ENCODE results near the gene TWNK.

The TWNK gene

GRCh38 chr10:101006593-101007098 lies 19.3 kb downstream of the TWNK start:
- Histone ChIP-seq H3K4me1 (ENCODE audit: insufficient read depth, low read length, severe bottlenecking) (no peaks in the 10 kb centered on the region), H3K4me2 (ENCODE audit: low read length) (no peak overlapping the region), H3K9ac (ENCODE audit: low read length) (no peak overlapping the region), H4K20me1 (ENCODE audit: insufficient read depth, low read length) (no peaks in the 10 kb centered on the region), H3F3A (ENCODE audit: insufficient read depth, low read length) (no peaks in the 10 kb centered on the region), H3K4me3 (ENCODE audit: low read depth, low read length, poor library complexity, severe bottlenecking) (no peak overlapping the region), H3K36me3 (ENCODE audit: insufficient read depth, low read length) (no peaks in the 10 kb centered on the region), H3K9me3 (ENCODE audit: low read length) (no peaks in the 10 kb centered on the region), H3K27ac (ENCODE audit: low read depth, low read length, poor library complexity, severe bottlenecking) (no peak overlapping the region), H3K79me2 (ENCODE audit: insufficient read depth, low read length) (no peaks in the 10 kb centered on the region), H2AFZ (ENCODE audit: low read length) (no peak overlapping the region), H3K27me3 (ENCODE audit: insufficient read depth, low read length) (no peaks in the 10 kb centered on the region), H3K9me2 (ENCODE audit: low read depth, low read length) (no peaks in the 10 kb centered on the region)
- TF ChIP-seq, protein P1, sequence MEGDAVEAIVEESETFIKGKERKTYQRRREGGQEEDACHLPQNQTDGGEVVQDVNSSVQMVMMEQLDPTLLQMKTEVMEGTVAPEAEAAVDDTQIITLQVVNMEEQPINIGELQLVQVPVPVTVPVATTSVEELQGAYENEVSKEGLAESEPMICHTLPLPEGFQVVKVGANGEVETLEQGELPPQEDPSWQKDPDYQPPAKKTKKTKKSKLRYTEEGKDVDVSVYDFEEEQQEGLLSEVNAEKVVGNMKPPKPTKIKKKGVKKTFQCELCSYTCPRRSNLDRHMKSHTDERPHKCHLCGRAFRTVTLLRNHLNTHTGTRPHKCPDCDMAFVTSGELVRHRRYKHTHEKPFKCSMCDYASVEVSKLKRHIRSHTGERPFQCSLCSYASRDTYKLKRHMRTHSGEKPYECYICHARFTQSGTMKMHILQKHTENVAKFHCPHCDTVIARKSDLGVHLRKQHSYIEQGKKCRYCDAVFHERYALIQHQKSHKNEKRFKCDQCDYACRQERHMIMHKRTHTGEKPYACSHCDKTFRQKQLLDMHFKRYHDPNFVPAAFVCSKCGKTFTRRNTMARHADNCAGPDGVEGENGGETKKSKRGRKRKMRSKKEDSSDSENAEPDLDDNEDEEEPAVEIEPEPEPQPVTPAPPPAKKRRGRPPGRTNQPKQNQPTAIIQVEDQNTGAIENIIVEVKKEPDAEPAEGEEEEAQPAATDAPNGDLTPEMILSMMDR (IDR thresholded peaks at IDR 0.05; ENCODE audit: low read length) = no peak
- no peak for TF ChIP-seq EZH2 (IDR thresholded peaks at IDR 0.05; ENCODE audit: borderline replicate concordance, low read length)

DNA sequence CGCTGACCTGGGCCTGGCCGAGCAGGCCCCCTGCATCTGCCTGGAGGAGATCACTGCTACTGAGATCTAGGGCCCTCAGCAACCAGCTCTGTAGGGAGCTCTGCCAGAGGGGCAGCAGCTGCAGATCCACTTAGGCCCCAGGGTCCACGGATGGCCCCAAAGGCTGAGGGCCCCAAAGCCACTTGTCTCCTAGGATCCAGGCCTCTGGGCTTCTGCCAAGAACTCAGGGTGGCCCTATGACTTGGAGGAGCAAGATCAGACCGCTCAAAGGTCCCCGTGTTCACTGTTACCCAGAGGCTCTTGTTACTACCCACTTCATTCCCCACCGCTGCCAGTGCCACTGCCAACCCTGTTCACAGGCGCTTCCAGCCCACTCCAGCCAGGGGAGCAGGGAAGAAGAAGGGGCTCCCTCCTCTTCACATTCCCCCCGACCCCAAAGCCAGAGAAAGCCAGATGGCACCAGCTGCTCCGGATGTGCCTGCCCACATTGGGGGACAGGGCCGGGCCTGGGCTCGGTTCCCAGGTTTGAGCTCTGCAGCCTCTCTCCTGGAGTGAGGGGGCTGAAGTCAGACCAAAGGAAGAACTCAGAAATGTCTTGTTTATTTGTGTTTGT lies 19.9 kb downstream of the TWNK start:
- Histone ChIP-seq H3F3A (ENCODE audit: insufficient read depth, low read length) (no peaks in the 10 kb centered on the region), H3K36me3 (ENCODE audit: insufficient read depth, low read length) (no peaks in the 10 kb centered on the region), H4K20me1 (ENCODE audit: insufficient read depth, low read length) (no peaks in the 10 kb centered on the region), H2AFZ (ENCODE audit: low read length) (no peak overlapping the region), H3K79me2 (ENCODE audit: insufficient read depth, low read length) (no peaks in the 10 kb centered on the region), H3K9me3 (ENCODE audit: low read length) (no peaks in the 10 kb centered on the region), H3K27me3 (ENCODE audit: insufficient read depth, low read length) (no peaks in the 10 kb centered on the region), H3K27ac (ENCODE audit: low read depth, low read length, poor library complexity, severe bottlenecking) (no peak overlapping the region), H3K4me1 (ENCODE audit: insufficient read depth, low read length, severe bottlenecking) (no peaks in the 10 kb centered on the region), H3K4me2 (ENCODE audit: low read length) (no peak overlapping the region), H3K9me2 (ENCODE audit: low read depth, low read length) (no peaks in the 10 kb centered on the region), H3K4me3 (ENCODE audit: low read depth, low read length, poor library complexity, severe bottlenecking) (no peak overlapping the region), H3K9ac (ENCODE audit: low read length) (no peak overlapping the region)
- TF ChIP-seq EZH2 (IDR thresholded peaks at IDR 0.05; ENCODE audit: borderline replicate concordance, low read length) = no peak
- TF ChIP-seq, protein P1 (IDR thresholded peaks at IDR 0.05; ENCODE audit: low read length) = no peak

DNA sequence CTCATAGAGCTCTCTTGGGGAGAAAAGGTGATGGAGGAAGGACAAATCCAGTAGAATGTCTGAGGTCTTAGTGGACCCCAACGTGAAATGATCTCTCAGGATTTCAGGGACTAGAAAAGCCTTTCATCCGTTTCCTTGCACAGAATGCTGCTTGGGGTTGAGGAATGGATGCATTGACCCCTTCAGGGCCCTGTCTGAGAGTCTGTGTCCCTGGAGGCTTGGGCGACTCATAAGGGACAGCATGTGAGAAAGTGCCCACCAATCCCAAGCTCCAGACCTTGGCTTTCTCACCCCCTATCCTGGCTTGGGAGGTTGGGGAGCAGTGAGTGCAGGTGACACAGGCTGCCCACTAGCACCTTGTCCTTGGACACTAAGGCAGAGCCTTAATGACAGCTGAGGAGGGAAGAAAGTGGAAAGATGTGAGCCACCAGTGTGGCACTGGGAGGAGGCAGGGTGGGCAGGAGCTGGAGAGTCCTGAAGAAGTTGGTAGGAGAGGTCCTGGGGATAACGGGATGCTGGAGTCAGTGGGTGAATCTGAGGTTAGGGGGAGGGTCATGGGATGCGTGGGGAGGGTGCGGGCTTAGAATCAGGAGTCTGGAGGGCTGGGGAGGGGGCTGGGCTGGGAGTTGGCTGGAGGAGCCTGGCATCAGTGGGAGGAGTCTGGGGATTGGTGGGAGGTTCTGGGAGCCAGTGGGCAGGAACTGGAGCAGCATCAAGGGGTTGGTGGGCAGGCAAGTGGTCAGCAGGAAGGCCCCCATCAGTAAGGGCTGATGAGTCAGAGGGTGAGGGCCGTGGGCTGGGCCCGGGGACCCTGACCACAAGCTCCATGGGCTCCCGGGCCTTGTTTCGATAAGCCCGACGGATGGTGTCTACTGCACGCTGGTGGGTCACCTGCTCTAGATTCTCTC lies 20.8 kb downstream of the TWNK start:
- Histone ChIP-seq H3K4me2 (ENCODE audit: low read length) (no peak overlapping the region), H3K27ac (ENCODE audit: low read depth, low read length, poor library complexity, severe bottlenecking) (no peak overlapping the region), H3K27me3 (ENCODE audit: insufficient read depth, low read length) (no peaks in the 10 kb centered on the region), H4K20me1 (ENCODE audit: insufficient read depth, low read length) (no peaks in the 10 kb centered on the region), H3K4me3 (ENCODE audit: low read depth, low read length, poor library complexity, severe bottlenecking) (no peak overlapping the region), H3K36me3 (ENCODE audit: insufficient read depth, low read length) (no peaks in the 10 kb centered on the region), H3K9ac (ENCODE audit: low read length) (no peak overlapping the region), H3K9me3 (ENCODE audit: low read length) (no peaks in the 10 kb centered on the region), H3K4me1 (ENCODE audit: insufficient read depth, low read length, severe bottlenecking) (no peaks in the 10 kb centered on the region), H2AFZ (ENCODE audit: low read length) (no peak overlapping the region), H3K9me2 (ENCODE audit: low read depth, low read length) (no peaks in the 10 kb centered on the region), H3F3A (ENCODE audit: insufficient read depth, low read length) (no peaks in the 10 kb centered on the region), H3K79me2 (ENCODE audit: insufficient read depth, low read length) (no peaks in the 10 kb centered on the region)
- TF ChIP-seq EZH2 (IDR thresholded peaks at IDR 0.05; ENCODE audit: borderline replicate concordance, low read length) = no peak
- TF ChIP-seq, protein P1 (IDR thresholded peaks at IDR 0.05; ENCODE audit: low read length) = no peak

All from OCI-LY1 (cell line).